HUES6 (cell line): Measurements from ENCODE around the gene ADGRG4.

Experiments
- H3K27ac ChIP-seq: 2 replicates; pipeline ENCODE4 v1.7.0; 2013; ENCODE audit warnings: low read depth, mild to moderate bottlenecking, low read length, inconsistent platforms
- H3K27me3 ChIP-seq: 2 replicates; pipeline ENCODE4 v1.6.1; 2013; ENCODE audit warnings: low read length; ENCODE audit not compliant: control insufficient read depth, insufficient read depth
- H3K36me3 ChIP-seq: 2 replicates; pipeline ENCODE4 v1.6.1; 2013; ENCODE audit warnings: low read length; ENCODE audit not compliant: control insufficient read depth, insufficient read depth
- H3K4me1 ChIP-seq: 2 replicates; pipeline ENCODE4 v1.6.1; 2013; ENCODE audit warnings: low read length; ENCODE audit not compliant: control insufficient read depth, insufficient read depth
- H3K4me3 ChIP-seq: 2 replicates; pipeline ENCODE4 v1.5.1; 2013; ENCODE audit warnings: low read depth, low read length
- H3K9ac ChIP-seq: one replicate; pipeline ENCODE4 v1.6.1; 2013; ENCODE audit warnings: mild to moderate bottlenecking, low read length
- H3K9me3 ChIP-seq: 2 replicates; pipeline ENCODE4 v1.6.1; 2013; ENCODE audit warnings: low read depth, low read length; ENCODE audit not compliant: control insufficient read depth, insufficient read depth

ADGRG4 gene

GRCh38 chrX:136336623-136337022 is 35.9 kb downstream of the ADGRG4 start:
- Histone ChIP-seq H3K27me3 (peaks cover 7% of the 10 kb centered on the region; the same call in 1 of the 2 replicates), H3K36me3 (no peaks in the 10 kb centered on the region), H3K9ac (no peak overlapping the region), H3K4me3 (no peak overlapping the region), H3K27ac (no peak overlapping the region), H3K9me3 (no peaks in the 10 kb centered on the region), H3K4me1 (no peaks in the 10 kb centered on the region)

DNA sequence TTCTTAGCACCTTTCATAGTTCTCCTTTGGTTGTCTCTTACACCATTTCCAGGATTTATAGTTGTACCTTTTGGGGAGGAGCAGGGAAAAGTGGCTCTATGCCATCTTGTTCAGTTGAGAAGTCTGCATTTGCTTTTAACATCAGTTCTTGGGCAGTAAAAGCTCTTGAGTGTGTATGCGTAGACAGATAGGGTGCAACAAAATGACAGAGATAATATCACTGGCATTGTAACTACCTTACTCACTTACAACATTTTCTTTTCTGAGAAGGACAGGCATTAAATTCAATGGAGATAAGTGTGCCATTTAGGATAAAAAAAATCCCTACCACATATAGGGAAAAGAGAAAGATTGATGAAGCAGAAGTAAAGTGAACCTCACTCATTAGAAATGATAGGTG is 38.9 kb downstream of the ADGRG4 start:
- Histone ChIP-seq H3K9me3 (no peaks in the 10 kb centered on the region), H3K4me3 (no peak overlapping the region), H3K4me1 (no peaks in the 10 kb centered on the region), H3K9ac (no peak overlapping the region), H3K27ac (no peak overlapping the region), H3K27me3 (peaks cover 27% of the 10 kb centered on the region), H3K36me3 (no peaks in the 10 kb centered on the region)

DNA sequence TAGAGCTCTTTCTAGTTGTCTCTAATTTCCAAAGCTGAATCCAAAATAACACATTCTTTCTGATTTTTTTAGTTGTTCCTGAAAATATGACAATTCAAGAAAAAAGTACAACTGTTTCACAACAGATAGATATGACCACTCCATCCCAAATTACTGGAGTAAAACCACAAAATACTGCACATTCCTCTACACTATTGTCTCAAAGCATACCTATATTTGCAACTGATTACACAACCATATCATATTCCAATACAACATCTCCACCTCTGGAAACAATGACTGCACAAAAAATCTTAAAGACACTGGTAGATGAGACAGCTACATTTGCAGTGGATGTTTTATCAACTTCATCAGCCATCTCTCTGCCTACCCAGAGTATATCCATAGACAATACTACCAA is 43.6 kb downstream of the ADGRG4 start:
- no peak overlapping the region for H3K9ac ChIP-seq
- no peaks in the 10 kb centered on the region for H3K9me3 ChIP-seq
- H3K4me3 ChIP-seq = no peak overlapping the region
- H3K27me3 ChIP-seq = peaks cover 56% of the 10 kb centered on the region
- no peaks in the 10 kb centered on the region for H3K36me3 ChIP-seq
- no peak overlapping the region for H3K27ac ChIP-seq
- H3K4me1 ChIP-seq = no peaks in the 10 kb centered on the region

GRCh38 chrX:136346506-136346905 is 45.7 kb downstream of the ADGRG4 start:
- Histone ChIP-seq H3K36me3 (no peaks in the 10 kb centered on the region), H3K27ac (no peak overlapping the region), H3K4me1 (no peaks in the 10 kb centered on the region), H3K9ac (no peak overlapping the region), H3K9me3 (no peaks in the 10 kb centered on the region), H3K4me3 (no peak overlapping the region), H3K27me3 (peaks cover 68% of the 10 kb centered on the region)

GRCh38 chrX:136347706-136348105 is 46.9 kb downstream of the ADGRG4 start:
- Histone ChIP-seq H3K36me3 (no peaks in the 10 kb centered on the region), H3K4me3 (no peak overlapping the region), H3K9ac (no peak overlapping the region), H3K27ac (no peak overlapping the region), H3K4me1 (no peaks in the 10 kb centered on the region), H3K27me3 (peaks cover 60% of the 10 kb centered on the region), H3K9me3 (no peaks in the 10 kb centered on the region)

GRCh38 chrX:136353526-136354093 is 52.8 kb downstream of the ADGRG4 start:
- Histone ChIP-seq H3K27ac (no peak overlapping the region), H3K4me1 (no peaks in the 10 kb centered on the region), H3K4me3 (no peak overlapping the region), H3K9ac (no peak overlapping the region), H3K9me3 (no peaks in the 10 kb centered on the region), H3K36me3 (no peaks in the 10 kb centered on the region), H3K27me3 (peaks cover 36% of the 10 kb centered on the region)

GRCh38 chrX:136354201-136354600 is 53.4 kb downstream of the ADGRG4 start:
- Histone ChIP-seq H3K36me3 (no peaks in the 10 kb centered on the region), H3K9me3 (no peaks in the 10 kb centered on the region), H3K9ac (no peak overlapping the region), H3K27me3 (peaks cover 32% of the 10 kb centered on the region), H3K4me3 (no peak overlapping the region), H3K4me1 (no peaks in the 10 kb centered on the region), H3K27ac (no peak overlapping the region)

- Histone ChIP-seq H3K4me3 (no peak overlapping the region), H3K4me1 (no peaks in the 10 kb centered on the region), H3K27me3 (no peaks in the 10 kb centered on the region; the same call in 1 of the 2 replicates), H3K27ac (no peak overlapping the region), H3K36me3 (no peaks in the 10 kb centered on the region), H3K9ac (no peak overlapping the region), H3K9me3 (no peaks in the 10 kb centered on the region)
Observed at GRCh38 chrX:136369377-136369776, 68.6 kb downstream of the ADGRG4 start.

- Histone ChIP-seq H3K9ac (no peak overlapping the region), H3K4me1 (no peaks in the 10 kb centered on the region), H3K27ac (no peak overlapping the region), H3K27me3 (peaks cover 7% of the 10 kb centered on the region), H3K4me3 (no peak overlapping the region), H3K36me3 (no peaks in the 10 kb centered on the region), H3K9me3 (no peaks in the 10 kb centered on the region)
Observed at GRCh38 chrX:136376713-136377112, 76.0 kb downstream of the ADGRG4 start.

GRCh38 chrX:136380010-136380769 is 79.4 kb downstream of the ADGRG4 start:
- no peak overlapping the region for H3K27ac ChIP-seq
- no peaks in the 10 kb centered on the region for H3K4me1 ChIP-seq
- H3K36me3 ChIP-seq = no peaks in the 10 kb centered on the region
- no peak overlapping the region for H3K4me3 ChIP-seq
- peaks cover 7% of the 10 kb centered on the region for H3K27me3 ChIP-seq
- H3K9me3 ChIP-seq = no peaks in the 10 kb centered on the region
- no peak overlapping the region for H3K9ac ChIP-seq

DNA sequence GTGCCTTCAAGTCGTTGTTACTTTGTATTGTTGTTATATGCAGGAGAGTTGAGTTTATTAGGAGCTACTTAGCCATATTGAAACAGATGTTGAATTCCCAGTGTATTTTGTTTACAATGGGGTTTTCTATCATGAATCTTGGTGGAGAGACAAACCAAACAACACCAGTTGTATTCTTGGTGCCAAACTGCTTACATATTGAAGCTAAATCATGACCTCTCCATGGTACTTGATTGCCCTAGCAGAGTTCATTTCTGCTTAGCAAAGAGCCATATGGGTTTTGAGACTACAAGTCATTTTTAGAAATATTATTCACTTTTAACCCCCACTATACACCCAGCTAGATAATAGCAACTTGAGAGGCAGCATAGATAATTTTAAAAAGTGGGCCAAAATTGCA is 85.4 kb downstream of the ADGRG4 start:
- Histone ChIP-seq H3K9ac (no peak overlapping the region), H3K9me3 (no peaks in the 10 kb centered on the region), H3K27ac (no peak overlapping the region), H3K4me1 (no peaks in the 10 kb centered on the region), H3K27me3 (peaks cover 9% of the 10 kb centered on the region; the same call in 1 of the 2 replicates), H3K4me3 (no peak overlapping the region), H3K36me3 (no peaks in the 10 kb centered on the region)
